GM12878 (cell line): ENCODE data around the gene CAV1. TPM values are rescaled to one million over a fixed set of nuclear protein-coding genes. Genes with fewer than 3 reads are reported as not detected.

ENCODE experiments used
- ATAC-seq: fragments of 200-7000 bp; cut with Tn5 transposase; 3 replicates; pipeline ENCODE4 v1.9.1; 2020; ENCODE audit warnings: mild to moderate bottlenecking, moderate library complexity
- BruUV-seq: library from RNA; stranded (reverse); fragments of 400-500 nt; replicated peaks from 2 replicates; lab custom pipeline; 2021; lab: Mats Ljungman, UMichigan
- CTCF ChIA-PET: fragments of 300-600 bp; sonication (Branson Sonifier 250); formaldehyde crosslinking; extraction: SDS; loops from one replicate; lab custom pipeline; 2021; ENCODE audit warnings: inconsistent platforms; lab: Yijun Ruan, JAX
- POLR2A ChIA-PET: fragments of 350-600 bp; formaldehyde crosslinking; extraction: SDS; loops from one replicate; lab custom pipeline; 2021; ENCODE audit warnings: inconsistent platforms; lab: Charles Lee
- RAD21 ChIA-PET: fragments of 300-600 bp; sonication (Branson Sonifier 250); formaldehyde crosslinking; loops from one replicate; lab custom pipeline; 2023; ENCODE audit warnings: antibody characterized with exemption; ENCODE audit not compliant: unreplicated experiment; lab: Charles Lee
- SMC1A ChIA-PET: fragments of 300-600 bp; sonication (Branson Sonifier 250); formaldehyde crosslinking; loops from one replicate; lab custom pipeline; 2023; ENCODE audit not compliant: unreplicated experiment, uncharacterized antibody; lab: Charles Lee
- DNase-seq: peaks from one replicate; pipeline ENCODE4 v3.0.0-alpha.2; 2011; ENCODE audit warnings: low read depth, low spot score
- FAIRE-seq: peaks from 3 replicates; lab custom pipeline; 2011; peaks lifted over from hg19 to GRCh38; lab: Jason Lieb, UNC
- H2AFZ ChIP-seq: 2 replicates; pipeline ENCODE4 v1.6.0; 2011; ENCODE audit warnings: low read depth, low read length, control low read depth; ENCODE audit not compliant: control insufficient read depth
- H3K27ac ChIP-seq: 2 replicates; pipeline ENCODE4 v1.5.1; 2011; ENCODE audit warnings: control low read depth; ENCODE audit not compliant: control insufficient read depth, insufficient read depth
- H3K27me3 ChIP-seq, 2 experiments: replicated peaks in 1 of 2; 2 replicates each; pipeline versions ENCODE4 v1.6.0 to v1.6.1; 2011; ENCODE audit warnings: low read length in 1 of 2; ENCODE audit not compliant: control insufficient read depth in 2 of 2, insufficient read depth in 2 of 2
- H3K36me3 ChIP-seq, 2 experiments: 2 replicates each; pipeline ENCODE4 v1.5.1; 2011; ENCODE audit warnings: low read length in 1 of 2; ENCODE audit not compliant: control insufficient read depth in 2 of 2, insufficient read depth in 2 of 2
- H3K4me1 ChIP-seq: 2 replicates; pipeline ENCODE4 v1.6.1; 2011; ENCODE audit warnings: mild to moderate bottlenecking, low read length, moderate library complexity, mixed read lengths; ENCODE audit not compliant: control insufficient read depth, insufficient read depth
- H3K4me2 ChIP-seq: 2 replicates; pipeline ENCODE4 v1.6.0; 2011; ENCODE audit warnings: control low read depth; ENCODE audit not compliant: control insufficient read depth, insufficient read depth
- H3K4me3 ChIP-seq: fragments of 200-600 bp; sonication (generic); 2 replicates; pipeline ENCODE4 v1.5.1; 2016
- H3K79me2 ChIP-seq: 2 replicates; pipeline ENCODE4 v1.6.0; 2011; ENCODE audit warnings: low read length; ENCODE audit not compliant: control insufficient read depth, insufficient read depth
- H3K9ac ChIP-seq: 2 replicates; pipeline ENCODE4 v1.8.0; 2011; ENCODE audit warnings: low read length, control low read depth, mixed read lengths; ENCODE audit not compliant: control insufficient read depth, insufficient read depth
- H3K9me3 ChIP-seq: replicated peaks from 3 replicates; pipeline ENCODE4 v1.5.1; 2011; ENCODE audit warnings: mild to moderate bottlenecking, low read length; ENCODE audit not compliant: control insufficient read depth, insufficient read depth
- H4K20me1 ChIP-seq: 2 replicates; pipeline ENCODE4 v1.6.0; 2011; ENCODE audit not compliant: control insufficient read depth, insufficient read depth
- ASH2L ChIP-seq: fragments of 300-600, 200-600 bp; sonication (generic); IDR thresholded peaks from 2 replicates; pipeline ENCODE4 v1.6.1; 2017; ENCODE audit warnings: low read depth, mild to moderate bottlenecking, borderline replicate concordance
- FOXK2 ChIP-seq: fragments of 450-650 bp; IDR thresholded peaks from 2 replicates; pipeline ENCODE4 v1.6.1; 2017; ENCODE audit warnings: mild to moderate bottlenecking, moderate library complexity
- JUND ChIP-seq: IDR thresholded peaks from 2 replicates; pipeline ENCODE4 v1.6.1; 2012; ENCODE audit warnings: low read depth, mild to moderate bottlenecking, low read length, improper control_type of control experiment, moderate library complexity
- KLF5 ChIP-seq: fragments of 450-650 bp; IDR thresholded peaks from 2 replicates; pipeline ENCODE4 v1.6.1; 2014; ENCODE audit warnings: mild to moderate bottlenecking; ENCODE audit not compliant: partially characterized antibody
- NBN ChIP-seq: fragments of 450-650 bp; IDR thresholded peaks from 2 replicates; pipeline ENCODE4 v1.6.1; 2016
- PML ChIP-seq: IDR thresholded peaks from 2 replicates; pipeline ENCODE4 v1.6.1; 2012; ENCODE audit warnings: low read length, inconsistent platforms
- RCOR1 ChIP-seq: conservative IDR thresholded peaks from 2 replicates; pipeline ENCODE4 v1.6.1; 2012; ENCODE audit warnings: low read depth, low read length, improper control_type of control experiment
- SMARCA5 ChIP-seq: fragments of 450-650 bp; IDR thresholded peaks from 2 replicates; pipeline ENCODE4 v1.6.1; 2017; ENCODE audit warnings: mild to moderate bottlenecking
- TCF3 ChIP-seq: IDR thresholded peaks from 2 replicates; pipeline ENCODE4 v1.6.1; 2012; ENCODE audit warnings: low read depth, mild to moderate bottlenecking, low read length, borderline replicate concordance; ENCODE audit not compliant: insufficient read depth
- WGBS: methylation state at CpG from one replicate; pipeline ENCODE4 v1.1.6; 2016; ENCODE audit warnings: low lambda C conversion rate; ENCODE audit not compliant: insufficient replicate concordance, insufficient coverage; ENCODE audit errors: missing lambda C conversion rate; 5-methylcytosine and 5-hydroxymethylcytosine counted together
- in situ Hi-C: fragments of 300-500 bp; cut with MboI; formaldehyde crosslinking; loops from 9 replicates; pipeline ENCODE4 v1.14.3; 2018; ENCODE audit warnings: mixed read lengths
- intact Hi-C: fragments of 100-400 bp; cut with micrococcal nuclease; formaldehyde crosslinking; loops from one replicate; pipeline ENCODE4 v1.14.2; 2022; ENCODE audit not compliant: unreplicated experiment
- polyA plus RNA-seq, 11 experiments: library from polyadenylated mRNA; depleted of rRNA in 4 of 11; unstranded in 6 of 11; stranded (reverse) in 5 of 11; fragments of >200 nt; fragmentation: Nextera tagmentation in 4 of 11; fragmentation: Illumina TruSeq in 1 of 11; extraction: Ambion mirVana in 4 of 11; extraction: Trizol in 1 of 11; gene quantifications; 1 replicate in 1 of 11; 2 replicates in 10 of 11; pipeline versions ENCODE4 v1.2.1 to v1.2.3, GENCODE V29; 2011 to 2016; ENCODE audit warnings: inconsistent platforms in 2 of 11, missing spikeins in 2 of 11, low read depth in 1 of 11
- total RNA-seq, 4 experiments: library from RNA; depleted of rRNA in 3 of 4; stranded (reverse); fragments of >200 nt in 3 of 4; fragmentation: Illumina TruSeq in 1 of 4; extraction: Trizol in 1 of 4; gene quantifications; 2 replicates each; pipeline versions ENCODE4 v1.2.1 to v1.2.3, GENCODE V29; 2013 to 2021
- TF ChIP-seq, protein P1 (sequence below): IDR thresholded peaks from 2 replicates; pipeline ENCODE4 v1.6.1; 2011; ENCODE audit warnings: mild to moderate bottlenecking, low read depth, low read length, moderate library complexity; ENCODE audit not compliant: insufficient replicate concordance
- TF ChIP-seq, protein P2 (sequence below): fragments of 450-650 bp; IDR thresholded peaks from 2 replicates; pipeline ENCODE4 v1.6.1; 2016; ENCODE audit warnings: mild to moderate bottlenecking
- TF ChIP-seq, protein P3 (sequence below): fragments of 450-650 bp; IDR thresholded peaks from 2 replicates; pipeline ENCODE4 v1.6.1; 2017; ENCODE audit warnings: low read depth, mild to moderate bottlenecking, moderate library complexity
- TF ChIP-seq, protein P4 (sequence below): IDR thresholded peaks from 2 replicates; pipeline ENCODE4 v1.6.1; 2012; ENCODE audit warnings: low read depth, low read length, improper control_type of control experiment

The CAV1 gene
- total and polyA plus RNA-seq, 10 of the 15 experiments (the other 5 are each of a cell fraction or from before 2014, with no cell fraction given) = 0.45 to 26.5 (median 2.0) TPM

DNA sequence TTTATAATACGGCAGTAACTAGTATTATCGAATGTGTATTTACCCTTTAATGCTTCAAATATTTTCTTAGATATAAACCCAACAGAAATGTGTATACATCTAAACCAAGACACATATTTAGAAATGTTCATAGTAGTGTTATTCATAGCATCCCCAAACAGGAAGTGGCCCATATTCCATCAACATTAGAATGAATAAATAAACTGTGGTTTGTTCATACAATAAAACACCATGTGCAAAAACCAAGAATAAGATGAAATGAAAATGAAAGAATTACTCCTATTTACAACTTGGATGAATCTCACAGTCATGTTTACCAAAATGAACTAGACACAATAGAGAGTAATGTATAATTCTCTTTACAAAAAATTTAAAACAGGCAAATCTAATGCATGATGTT lies 34.5 kb upstream of the CAV1 start:
- CTCF ChIA-PET = no interaction called here
- FAIRE-seq = no peak
- DNase-seq = no peak
- Histone ChIP-seq H3K4me1 (no peaks in the 10 kb centered on the region), H2AFZ (no peak overlapping the region), H3K36me3 (no peaks in the 10 kb centered on the region), H3K4me2 (no peak overlapping the region), H4K20me1 (no peaks in the 10 kb centered on the region), H3K27me3 (no peaks in the 10 kb centered on the region), H3K4me3 (no peak overlapping the region), H3K9ac (no peak overlapping the region), H3K9me3 (no peaks in the 10 kb centered on the region), H3K79me2 (no peaks in the 10 kb centered on the region), H3K27ac (no peak overlapping the region)
- WGBS = 70% methylated on average over 2 of the region's 2 CpGs
- SMC1A ChIA-PET = no interaction called here
- POLR2A ChIA-PET = no interaction called here
- no peak for ATAC-seq
- no peak for TF ChIP-seq JUND
- no peak for TF ChIP-seq PML
- TF ChIP-seq, protein P1, sequence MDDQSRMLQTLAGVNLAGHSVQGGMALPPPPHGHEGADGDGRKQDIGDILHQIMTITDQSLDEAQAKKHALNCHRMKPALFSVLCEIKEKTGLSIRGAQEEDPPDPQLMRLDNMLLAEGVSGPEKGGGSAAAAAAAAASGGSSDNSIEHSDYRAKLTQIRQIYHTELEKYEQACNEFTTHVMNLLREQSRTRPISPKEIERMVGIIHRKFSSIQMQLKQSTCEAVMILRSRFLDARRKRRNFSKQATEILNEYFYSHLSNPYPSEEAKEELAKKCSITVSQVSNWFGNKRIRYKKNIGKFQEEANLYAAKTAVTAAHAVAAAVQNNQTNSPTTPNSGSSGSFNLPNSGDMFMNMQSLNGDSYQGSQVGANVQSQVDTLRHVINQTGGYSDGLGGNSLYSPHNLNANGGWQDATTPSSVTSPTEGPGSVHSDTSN = no peak
- TF ChIP-seq TCF3 = no peak
- TF ChIP-seq, protein P2, sequence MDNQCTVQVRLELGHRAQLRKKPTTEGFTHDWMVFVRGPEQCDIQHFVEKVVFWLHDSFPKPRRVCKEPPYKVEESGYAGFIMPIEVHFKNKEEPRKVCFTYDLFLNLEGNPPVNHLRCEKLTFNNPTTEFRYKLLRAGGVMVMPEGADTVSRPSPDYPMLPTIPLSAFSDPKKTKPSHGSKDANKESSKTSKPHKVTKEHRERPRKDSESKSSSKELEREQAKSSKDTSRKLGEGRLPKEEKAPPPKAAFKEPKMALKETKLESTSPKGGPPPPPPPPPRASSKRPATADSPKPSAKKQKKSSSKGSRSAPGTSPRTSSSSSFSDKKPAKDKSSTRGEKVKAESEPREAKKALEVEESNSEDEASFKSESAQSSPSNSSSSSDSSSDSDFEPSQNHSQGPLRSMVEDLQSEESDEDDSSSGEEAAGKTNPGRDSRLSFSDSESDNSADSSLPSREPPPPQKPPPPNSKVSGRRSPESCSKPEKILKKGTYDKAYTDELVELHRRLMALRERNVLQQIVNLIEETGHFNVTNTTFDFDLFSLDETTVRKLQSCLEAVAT = no peak
- no peak for TF ChIP-seq FOXK2
- no peak for TF ChIP-seq RCOR1
- TF ChIP-seq SMARCA5 = no peak
- TF ChIP-seq NBN = no peak
- TF ChIP-seq, protein P3, sequence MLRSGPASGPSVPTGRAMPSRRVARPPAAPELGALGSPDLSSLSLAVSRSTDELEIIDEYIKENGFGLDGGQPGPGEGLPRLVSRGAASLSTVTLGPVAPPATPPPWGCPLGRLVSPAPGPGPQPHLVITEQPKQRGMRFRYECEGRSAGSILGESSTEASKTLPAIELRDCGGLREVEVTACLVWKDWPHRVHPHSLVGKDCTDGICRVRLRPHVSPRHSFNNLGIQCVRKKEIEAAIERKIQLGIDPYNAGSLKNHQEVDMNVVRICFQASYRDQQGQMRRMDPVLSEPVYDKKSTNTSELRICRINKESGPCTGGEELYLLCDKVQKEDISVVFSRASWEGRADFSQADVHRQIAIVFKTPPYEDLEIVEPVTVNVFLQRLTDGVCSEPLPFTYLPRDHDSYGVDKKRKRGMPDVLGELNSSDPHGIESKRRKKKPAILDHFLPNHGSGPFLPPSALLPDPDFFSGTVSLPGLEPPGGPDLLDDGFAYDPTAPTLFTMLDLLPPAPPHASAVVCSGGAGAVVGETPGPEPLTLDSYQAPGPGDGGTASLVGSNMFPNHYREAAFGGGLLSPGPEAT = no peak
- no peak for TF ChIP-seq KLF5
- TF ChIP-seq, protein P4, sequence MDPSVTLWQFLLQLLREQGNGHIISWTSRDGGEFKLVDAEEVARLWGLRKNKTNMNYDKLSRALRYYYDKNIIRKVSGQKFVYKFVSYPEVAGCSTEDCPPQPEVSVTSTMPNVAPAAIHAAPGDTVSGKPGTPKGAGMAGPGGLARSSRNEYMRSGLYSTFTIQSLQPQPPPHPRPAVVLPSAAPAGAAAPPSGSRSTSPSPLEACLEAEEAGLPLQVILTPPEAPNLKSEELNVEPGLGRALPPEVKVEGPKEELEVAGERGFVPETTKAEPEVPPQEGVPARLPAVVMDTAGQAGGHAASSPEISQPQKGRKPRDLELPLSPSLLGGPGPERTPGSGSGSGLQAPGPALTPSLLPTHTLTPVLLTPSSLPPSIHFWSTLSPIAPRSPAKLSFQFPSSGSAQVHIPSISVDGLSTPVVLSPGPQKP = no peak
- no peak for TF ChIP-seq ASH2L
- RAD21 ChIA-PET = no interaction called here
- intact Hi-C loops (no loop called here), in situ Hi-C loops (no loop called here)
- no TSS peak for BruUV-seq
